Lower leg skin (tissue), 3 donors: ENCODE data around the gene CCNB2.

ENCODE experiments used
- POLR2A ChIP-seq, 2 donors: fragments of 450-650 bp; IDR thresholded peaks; one replicate each; pipeline ENCODE4 v1.6.1; 2016 to 2017; ENCODE audit warnings: antibody characterized with exemption in 2 of 2, mild to moderate bottlenecking in 1 of 2, moderate library complexity in 1 of 2
- TF ChIP-seq, protein P1 (sequence below), 3 donors: fragments of 450-650 bp; IDR thresholded peaks; one replicate each; pipeline ENCODE4 v1.5.1; 2016; ENCODE audit warnings: antibody characterized with exemption in 3 of 3, mild to moderate bottlenecking in 3 of 3, moderate library complexity in 2 of 3

DNA sequence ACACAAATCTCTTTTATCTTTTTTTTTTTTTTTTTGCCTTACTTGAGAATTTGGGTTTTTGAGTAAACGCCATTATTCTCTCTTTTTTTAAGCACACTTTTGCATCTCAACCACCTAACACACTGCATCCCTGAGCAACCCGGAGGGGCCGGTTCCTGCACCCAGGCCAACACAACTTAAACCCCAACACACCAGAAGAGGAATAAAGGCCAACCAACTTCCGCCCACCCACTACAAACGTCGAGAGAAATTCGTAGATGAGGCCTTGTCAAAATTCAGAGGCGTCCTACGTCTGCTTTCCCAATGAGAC, 389 bp upstream of the CCNB2 start:
- TF ChIP-seq, protein P1, sequence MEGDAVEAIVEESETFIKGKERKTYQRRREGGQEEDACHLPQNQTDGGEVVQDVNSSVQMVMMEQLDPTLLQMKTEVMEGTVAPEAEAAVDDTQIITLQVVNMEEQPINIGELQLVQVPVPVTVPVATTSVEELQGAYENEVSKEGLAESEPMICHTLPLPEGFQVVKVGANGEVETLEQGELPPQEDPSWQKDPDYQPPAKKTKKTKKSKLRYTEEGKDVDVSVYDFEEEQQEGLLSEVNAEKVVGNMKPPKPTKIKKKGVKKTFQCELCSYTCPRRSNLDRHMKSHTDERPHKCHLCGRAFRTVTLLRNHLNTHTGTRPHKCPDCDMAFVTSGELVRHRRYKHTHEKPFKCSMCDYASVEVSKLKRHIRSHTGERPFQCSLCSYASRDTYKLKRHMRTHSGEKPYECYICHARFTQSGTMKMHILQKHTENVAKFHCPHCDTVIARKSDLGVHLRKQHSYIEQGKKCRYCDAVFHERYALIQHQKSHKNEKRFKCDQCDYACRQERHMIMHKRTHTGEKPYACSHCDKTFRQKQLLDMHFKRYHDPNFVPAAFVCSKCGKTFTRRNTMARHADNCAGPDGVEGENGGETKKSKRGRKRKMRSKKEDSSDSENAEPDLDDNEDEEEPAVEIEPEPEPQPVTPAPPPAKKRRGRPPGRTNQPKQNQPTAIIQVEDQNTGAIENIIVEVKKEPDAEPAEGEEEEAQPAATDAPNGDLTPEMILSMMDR (IDR thresholded peaks at IDR 0.05): no peak
- TF ChIP-seq POLR2A (IDR thresholded peaks at IDR 0.05): no peak
